Endometrium (tissue), 2 donors: ENCODE results near the gene IRGM.
"Not testable (repeated sequence)": the region's sequence is repeated elsewhere in the genome, so short reads cannot be mapped to it uniquely, and the experiment has no call there.

ENCODE experiments used
- FAIRE-seq: peaks from 2 replicates; lab custom pipeline; 2012; peaks lifted over from hg19 to GRCh38; lab: Jason Lieb, UNC
- donor health status: control.
- donor health status: control.

IRGM gene, protein sequence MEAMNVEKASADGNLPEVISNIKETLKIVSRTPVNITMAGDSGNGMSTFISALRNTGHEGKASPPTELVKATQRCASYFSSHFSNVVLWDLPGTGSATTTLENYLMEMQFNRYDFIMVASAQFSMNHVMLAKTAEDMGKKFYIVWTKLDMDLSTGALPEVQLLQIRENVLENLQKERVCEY

DNA sequence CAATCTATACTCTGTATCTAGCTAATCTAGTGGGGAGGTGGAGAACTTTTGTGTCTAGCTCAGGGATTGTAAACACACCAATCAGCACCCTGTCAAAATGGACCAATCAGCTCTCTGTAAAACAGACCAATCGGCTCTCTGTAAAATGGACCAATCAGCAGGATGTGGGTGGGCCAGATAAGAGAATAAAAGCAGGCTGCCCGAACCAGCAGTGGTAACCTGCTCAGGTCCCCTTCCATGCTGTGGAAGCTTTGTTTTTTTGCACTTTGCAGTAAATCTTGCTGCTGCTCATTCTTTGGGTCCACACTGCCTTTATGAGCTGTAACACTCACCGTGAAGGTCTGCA lies at the start of gene IRGM:
IRGM (plus strand) TSS at position 214 of the 346 bp plus-strand sequence. CDS start 1,603 bp downstream, outside the sequence.
- not testable (repeated sequence) for FAIRE-seq

DNA sequence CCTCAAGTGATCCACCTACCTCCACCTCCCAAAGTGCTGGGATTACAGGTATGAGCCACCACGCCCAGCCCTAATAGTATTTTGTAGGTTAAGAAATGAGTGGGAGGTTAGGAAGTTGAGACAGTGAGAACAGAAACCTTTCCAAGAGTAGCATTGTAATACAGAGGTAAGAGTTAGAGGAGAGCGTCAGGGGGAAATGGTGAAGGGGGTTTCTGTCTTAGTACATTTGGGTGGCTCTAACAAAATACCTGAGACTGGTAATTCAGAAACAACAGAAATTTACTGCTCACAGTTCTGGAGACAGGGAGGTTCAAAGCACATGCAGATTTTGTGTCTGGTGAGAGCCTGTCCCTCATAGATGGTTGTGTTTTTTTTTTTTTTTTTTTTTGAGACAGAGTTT lies 48.9 kb upstream of the IRGM start:
- no peak for FAIRE-seq

DNA sequence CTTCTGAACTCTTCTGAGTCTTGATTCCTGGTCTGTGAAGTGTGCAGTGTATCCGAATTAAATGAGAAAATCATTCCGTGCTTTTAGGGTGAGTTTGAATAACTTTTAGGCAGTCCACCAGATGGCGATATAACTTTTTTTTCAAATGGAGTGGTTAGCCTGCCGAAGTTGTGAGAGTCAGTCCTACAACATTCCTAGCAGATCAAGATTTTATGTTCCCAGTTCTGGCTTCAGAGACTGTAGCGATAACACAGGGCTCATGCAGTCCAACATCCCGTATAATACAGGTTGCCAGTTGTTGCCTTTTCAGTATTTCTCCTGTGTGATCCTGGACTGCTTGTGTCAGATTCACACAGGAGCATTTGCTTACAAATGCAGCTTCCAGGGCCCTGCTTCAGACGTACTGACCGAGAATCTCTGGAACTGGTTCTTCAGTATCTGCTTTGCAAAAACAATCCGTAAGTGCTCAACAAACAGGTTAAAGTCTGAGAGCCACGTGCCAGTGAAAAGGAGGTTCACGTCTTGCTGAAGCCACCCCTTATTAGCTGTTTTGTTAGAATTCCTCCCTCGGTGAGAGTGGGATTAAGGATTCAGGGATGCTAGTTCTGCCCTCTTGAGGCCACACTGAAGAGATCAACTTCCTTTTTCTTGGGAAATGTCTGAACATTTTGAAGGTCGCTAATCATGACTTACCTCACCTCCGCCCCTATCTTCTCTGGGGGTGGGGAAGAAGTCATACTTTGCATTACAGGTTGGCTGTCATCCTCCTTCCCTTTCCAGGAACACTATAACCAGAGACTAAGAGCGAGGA lies 45.0 kb upstream of the IRGM start:
- no peak for FAIRE-seq

DNA sequence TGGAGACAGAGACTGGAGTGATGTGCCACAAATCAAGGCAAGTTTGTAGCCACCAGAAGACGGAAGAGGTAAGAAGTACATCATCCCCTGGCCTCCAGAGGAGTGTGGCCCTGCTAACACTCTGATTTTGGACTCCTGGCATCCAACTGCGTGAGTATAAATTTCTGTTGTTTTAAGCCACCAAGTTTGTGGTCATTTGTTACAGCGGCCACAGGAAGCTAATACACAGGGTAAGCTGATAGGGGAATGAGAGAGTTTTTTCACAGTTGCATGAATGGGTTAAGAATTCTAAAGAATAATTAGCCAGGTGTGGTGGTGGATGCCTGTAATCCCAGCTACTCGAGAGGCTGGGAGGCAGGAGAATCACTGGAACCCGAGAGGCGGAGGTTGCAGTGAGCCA lies 41.9 kb upstream of the IRGM start:
- no peak for FAIRE-seq

DNA sequence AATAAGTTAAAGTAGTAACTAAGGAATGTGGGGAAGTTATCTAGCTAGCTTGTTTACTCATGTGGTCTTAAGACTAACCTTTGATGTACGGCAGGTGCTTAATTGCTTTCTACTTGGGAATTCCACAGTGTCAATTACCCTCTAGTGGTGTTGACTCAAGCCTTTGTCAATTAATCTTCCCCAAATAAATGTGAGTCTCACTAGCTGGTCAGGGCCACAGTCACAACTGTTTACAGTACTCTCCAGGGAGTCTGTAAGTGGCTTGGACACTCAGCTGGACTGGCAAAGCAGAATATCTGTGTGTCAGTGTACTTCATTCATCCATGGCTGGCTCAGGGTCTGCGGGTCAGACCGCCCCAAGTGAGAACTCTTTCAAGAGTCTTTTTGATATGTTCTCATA lies 37.0 kb upstream of the IRGM start:
- FAIRE-seq = no peak

DNA sequence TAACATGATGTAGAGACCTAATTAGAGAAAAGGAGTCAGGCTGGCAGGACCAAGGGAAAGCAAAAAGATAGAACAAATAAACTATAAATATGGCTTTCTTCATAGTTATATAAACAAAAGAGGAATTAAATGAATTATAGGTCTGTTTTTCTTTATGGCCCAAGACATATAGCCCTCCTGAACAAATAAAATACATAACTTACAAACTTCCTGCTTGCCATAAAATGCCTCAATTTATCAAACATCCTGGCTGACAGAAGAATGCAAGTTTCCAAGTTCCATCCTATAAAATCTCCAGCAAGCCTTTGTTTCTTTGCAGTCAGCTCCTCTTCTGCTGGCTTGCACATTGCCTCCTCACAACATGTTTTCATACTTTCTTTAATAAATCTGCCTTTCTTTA lies 31.3 kb upstream of the IRGM start:
- no peak for FAIRE-seq

DNA sequence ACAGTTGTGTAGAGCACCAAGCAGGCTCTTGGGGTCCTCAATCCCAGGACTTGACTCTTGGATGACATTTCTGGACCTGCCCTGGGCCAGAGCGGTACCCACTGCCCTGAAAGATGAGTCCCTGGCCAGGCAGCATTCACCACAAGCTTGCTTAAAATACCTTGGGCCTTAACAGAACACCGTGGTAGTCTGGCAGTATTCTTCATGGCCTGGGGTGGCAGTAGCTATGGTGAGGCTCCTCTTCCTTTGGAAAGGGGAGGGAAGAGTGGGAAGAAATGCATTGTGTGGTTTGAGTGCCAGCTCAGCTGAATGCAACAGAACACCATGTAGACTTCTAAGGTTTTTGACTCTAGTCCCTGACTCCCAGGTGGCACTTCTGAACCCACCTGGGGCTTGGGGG lies 29.4 kb upstream of the IRGM start:
- no peak for FAIRE-seq

DNA sequence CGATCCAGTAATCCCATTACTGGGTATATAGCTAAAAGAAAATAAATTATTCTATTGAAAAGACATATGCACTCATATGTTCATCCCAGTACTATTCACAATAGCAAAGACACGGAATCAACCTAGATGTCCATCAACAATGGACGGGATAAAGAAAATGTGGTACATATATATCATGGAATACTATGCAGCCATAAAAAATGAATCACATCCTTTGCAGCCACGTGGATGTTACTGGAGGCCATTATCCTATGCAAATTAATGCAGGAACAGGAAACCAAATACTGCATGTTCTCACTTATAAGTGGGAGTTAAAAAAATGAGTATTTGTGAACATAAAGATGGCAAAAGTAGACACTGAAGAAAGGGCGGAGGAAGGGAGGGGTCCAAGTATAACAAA lies 16.6 kb upstream of the IRGM start:
- FAIRE-seq = no peak

DNA sequence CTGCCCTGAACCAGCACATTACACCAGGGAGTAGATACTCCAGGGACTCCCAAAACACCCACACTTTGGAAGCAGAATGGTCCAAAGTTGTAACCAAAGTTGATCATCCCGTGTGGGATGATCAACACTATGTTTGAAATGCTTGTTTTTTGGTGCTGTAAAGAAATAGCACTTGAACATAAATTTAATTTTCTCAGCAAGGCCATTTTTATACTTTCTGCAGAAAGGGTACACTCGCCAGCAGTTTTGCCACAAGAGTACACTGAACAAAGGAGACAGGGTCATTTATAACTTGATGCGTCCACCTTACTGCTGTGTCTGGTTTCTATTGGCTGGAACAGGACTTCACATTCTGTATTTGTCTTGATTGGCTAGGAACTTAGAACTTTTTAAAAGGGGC lies 14.5 kb upstream of the IRGM start:
- not testable (repeated sequence) for FAIRE-seq

DNA sequence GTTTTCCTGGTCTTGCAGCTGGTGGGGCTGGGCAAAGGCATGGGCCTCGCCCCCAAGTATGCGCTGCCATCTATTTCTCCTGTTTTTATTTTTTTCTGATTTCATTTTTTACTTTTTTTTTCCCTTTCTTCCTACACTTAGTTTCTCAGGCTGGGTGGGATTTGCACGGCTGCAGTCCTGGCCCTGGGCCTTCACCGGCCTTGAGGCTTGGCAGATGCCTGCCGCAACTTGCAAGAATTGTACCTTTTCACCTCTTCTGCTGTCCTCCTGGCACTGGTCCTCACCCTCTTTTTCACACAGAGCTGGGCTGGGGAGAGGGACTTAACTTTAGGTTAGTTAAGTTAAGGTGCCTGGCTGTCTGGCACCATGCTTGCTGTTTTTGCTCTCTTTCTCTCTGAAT lies 10.3 kb upstream of the IRGM start:
- no peak for FAIRE-seq

DNA sequence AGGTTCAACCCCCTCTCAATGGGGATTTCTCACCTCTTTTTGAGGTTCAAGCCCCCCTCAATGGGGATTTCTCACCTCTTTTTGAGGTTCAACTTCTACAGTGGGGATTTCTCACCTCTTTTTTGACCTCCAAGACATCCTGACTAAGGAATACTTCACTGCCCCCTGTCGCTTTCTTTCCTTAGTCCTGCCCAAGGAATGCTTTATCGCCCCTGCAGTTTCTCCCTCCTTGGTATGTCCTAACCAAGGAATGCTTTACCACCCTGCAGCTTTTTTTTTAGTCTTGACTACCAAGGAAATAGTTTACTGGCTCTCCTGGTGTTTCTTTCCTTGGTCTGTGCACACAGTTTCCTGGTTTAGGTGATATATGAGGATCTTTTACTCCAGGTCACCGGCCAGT lies 9.6 kb upstream of the IRGM start:
- no peak for FAIRE-seq

DNA sequence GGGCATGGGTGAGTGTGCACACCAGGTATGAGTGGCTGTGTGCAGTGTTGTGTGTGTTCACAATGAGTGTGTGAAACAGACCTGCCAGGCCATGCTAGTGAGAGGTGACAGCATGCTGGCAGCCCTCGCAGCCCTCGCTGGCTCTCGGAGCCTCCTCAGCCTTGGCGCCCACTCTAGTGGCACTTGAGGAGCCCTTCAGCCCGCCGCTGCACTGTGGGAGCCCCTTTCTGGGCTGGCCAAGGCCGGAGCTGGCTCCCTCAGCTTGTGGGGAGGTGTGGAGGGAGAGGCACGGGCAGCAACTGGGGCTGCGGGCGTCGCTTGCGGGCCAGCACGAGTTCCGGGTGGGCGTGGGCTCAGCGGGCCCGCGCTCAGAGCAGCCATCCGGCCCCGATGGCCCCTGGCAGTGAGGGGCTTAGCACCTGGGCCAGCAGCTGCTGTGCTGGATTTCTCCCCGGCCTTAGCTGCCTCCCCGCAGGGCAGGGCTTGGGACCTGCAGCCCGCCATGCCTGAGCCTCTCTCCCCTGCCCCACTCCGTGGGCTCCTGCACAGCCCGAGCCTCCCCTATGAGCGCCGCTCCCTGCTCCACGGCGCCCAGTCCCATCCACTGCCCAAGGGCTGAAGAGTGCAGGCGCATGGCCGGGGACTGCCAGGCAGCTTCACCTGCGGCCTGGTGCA lies 999 bp upstream of the IRGM start:
- FAIRE-seq = not testable (repeated sequence)

DNA sequence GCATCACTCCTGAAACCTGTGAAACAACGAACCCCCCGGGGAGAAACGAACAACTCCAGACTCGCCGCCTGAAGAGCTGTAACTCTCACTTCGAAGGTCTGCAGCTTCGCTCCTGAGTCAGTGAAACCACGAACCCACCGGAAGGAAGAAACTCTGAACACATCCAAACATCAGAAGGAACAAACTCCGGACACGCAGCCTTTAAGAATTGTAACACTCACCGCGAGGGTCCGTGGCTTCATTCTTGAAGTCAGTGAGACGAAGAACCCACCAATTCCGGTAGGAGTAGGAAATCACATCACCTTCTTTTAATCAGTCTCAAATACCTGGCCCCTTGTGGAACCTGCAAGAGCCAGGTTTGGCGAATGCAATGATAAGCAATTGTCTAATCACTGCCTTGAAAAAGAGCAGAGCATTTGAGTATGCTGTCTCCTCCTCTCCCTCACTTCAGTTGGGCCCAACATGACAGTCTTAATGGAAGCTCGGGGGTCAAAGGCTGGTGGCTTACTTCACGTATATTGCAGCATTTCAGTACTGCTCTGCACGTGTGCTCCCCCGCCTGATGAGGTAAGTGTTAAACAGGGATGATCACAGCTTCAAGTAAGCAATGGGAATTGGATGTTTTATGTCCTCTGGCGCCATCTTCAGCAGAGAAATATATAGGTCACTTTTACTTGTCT lies 473 bp downstream of the IRGM start:
- FAIRE-seq = peak; percentile 85

DNA sequence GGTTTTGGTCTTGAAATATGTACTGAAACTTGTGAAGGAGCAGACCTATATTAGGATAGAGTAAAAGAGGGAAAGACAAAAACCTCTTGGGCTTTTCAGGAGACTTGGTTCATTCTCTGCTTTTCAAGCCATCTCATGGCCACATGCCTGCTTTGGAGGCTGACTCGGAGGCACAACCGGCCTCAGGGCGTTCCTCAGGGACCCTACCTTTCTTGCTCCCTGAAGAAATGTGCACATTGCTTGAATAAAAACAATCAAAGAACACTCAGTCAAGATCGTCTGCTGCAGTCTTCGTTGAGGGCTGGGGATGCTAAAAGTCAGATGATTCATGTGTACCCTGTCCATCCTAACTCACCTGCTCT lies 994 bp downstream of the IRGM start:
- no peak for FAIRE-seq

DNA sequence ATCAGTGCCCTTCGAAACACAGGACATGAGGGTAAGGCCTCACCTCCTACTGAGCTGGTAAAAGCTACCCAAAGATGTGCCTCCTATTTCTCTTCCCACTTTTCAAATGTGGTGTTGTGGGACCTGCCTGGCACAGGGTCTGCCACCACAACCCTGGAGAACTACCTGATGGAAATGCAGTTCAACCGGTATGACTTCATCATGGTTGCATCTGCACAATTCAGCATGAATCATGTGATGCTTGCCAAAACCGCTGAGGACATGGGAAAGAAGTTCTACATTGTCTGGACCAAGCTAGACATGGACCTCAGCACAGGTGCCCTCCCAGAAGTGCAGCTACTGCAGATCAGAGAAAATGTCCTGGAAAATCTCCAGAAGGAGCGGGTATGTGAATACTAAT lies 1.9 kb downstream of the IRGM start:
- no peak for FAIRE-seq

DNA sequence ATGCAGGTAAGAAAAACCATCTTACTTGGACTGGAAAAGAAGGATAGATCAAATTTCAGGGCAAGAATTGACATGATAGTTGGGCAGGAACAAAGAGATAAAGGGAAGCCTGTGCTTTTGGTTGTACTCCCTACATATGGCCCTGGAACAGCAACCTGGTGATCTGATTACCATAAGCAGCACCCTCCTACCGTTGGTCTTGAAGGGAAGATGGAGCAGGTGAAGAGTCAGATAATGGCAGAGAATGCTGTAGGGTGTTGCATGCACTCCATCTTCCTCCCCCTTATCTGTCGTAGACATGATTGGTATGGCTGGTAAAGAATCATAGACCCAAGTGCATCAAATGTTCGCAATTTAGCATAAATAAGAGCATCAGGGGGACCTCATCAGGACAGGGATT lies 4.7 kb downstream of the IRGM start:
- no peak for FAIRE-seq

DNA sequence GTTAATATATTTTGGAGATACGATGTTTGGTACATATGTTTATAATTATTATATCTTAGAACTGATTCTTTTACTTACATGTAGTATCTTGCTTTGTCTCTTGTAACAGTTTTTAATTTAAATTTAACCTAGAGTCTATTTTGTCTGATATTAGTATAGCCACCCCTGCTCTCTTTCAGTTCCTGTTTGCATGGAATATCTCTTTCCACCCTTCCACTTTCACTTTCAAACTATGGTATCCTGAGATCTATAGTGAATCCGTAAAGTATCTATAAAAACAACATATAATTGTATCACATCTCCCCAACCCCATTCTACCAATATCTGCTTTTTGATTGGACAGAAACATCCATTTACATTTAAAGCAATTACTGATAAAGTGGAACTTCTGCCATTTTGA lies 7.2 kb downstream of the IRGM start:
- no peak for FAIRE-seq

DNA sequence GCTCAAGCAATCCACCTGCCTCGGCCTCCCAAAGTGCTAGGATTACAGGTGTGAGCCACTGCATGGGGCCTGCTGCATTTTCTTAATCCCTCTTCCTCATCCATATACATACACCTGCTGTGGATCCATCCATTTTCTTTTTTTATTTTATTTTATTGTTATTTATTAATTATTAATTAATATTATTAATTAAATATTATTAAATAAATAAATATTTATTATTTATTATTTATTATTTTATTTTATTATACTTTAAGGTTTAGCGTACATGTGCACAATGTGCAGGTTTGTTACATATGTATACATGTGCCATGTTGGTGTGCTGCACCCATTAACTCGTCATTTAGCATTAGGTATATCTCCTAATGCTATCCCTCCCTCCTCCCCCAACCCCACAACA lies 10.4 kb downstream of the IRGM start:
- FAIRE-seq = not testable (repeated sequence)

DNA sequence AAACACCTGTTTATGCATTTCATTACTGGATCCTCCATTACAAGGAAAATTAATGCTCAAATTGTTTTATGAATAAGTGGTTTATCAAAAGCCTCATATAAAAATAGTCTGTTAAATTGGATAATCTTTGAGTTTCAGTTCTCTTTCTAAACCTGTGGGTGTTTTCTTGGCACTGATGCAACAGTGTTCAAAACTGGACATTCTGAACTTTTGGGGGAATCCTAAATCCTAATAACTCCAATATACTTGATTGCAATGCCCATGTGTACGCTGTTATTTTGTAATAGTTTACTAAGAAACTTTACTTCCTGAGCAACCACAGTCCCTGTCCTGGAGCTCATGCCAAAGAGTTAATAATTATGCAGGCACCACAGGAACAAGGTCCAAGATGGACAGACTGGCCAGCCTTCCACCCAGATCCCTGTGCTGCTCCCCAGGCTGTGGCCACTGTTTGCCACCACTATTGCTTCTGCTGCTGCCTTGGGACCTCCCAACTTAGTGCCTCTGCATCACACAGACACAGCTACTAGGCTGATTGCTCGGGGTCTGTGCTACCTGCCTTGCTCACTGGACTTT lies 14.0 kb downstream of the IRGM start:
- no peak for FAIRE-seq

DNA sequence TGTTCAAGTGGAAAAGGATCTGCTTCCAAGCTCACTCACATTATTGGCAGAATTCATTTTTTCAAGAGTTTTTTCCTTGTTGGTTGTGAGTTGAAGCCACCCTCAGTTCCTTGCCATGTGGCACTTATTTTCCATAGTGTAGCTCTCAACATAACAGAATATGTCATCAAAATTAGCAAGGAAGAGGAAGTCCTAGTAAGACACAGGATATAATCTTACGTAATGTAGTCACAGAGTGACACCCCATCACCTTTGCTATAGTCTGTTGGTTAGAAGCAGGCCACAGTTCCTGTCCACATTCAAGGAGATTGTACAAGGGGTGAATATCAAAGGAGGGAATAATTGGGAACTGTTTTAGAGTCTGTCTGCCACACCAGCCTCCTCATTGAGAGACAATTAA lies 15.7 kb downstream of the IRGM start:
- FAIRE-seq = no peak

DNA sequence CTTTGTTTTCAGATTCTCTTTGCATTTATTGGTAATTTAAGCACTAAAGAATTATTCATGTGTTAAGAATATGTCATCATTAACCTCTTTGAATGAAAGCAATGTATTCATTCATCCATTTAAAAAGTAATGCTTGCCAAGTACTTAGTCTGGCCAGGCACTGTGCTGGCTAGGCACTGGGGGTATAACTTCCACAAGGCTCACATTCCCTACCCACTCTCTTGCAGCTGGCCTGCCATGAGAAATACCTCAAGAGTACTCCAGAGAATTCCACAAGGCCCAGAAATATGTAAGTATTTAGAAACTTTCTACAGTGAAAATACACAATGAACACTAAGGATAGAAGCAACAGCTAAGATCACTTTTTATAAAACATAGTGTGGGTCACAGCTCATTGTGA lies 33.0 kb downstream of the IRGM start:
- no peak for FAIRE-seq
